HG03060 (cell line): Measurements from ENCODE around the gene CACNB2.
A peak's percentile ranks its signal among the peaks of the same experiment; 100 is the strongest.

Source experiments
- ATAC-seq: cut with Tn5 transposase; IDR thresholded peaks from one replicate; pipeline ENCODE4 v1.9.1; 2021; ENCODE audit warnings: low read depth, moderate number of reproducible peaks; ENCODE audit not compliant: unreplicated experiment

The CACNB2 gene

GRCh38 chr10:18376650-18377049 is 236.4 kb downstream of the CACNB2 start:
- no peak for ATAC-seq

DNA sequence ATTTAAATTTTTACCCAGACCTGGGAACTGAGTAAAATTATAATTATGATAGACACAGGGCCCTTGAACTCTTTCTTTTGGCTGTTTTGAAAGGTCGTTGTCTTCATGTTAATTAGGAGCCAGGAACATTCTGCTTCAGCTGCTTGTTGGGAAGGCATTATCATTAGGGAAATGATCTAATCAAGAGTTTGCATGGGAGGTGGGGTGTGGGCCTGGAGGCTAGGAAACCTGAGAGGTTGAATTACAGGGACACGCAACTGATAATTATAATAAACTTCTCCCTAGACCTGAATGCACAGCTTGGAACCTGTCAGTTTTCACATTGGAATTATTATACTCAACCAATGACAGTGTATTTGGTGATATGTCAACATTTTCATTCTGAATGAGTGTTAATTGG is 237.7 kb downstream of the CACNB2 start:
- no peak for ATAC-seq

DNA sequence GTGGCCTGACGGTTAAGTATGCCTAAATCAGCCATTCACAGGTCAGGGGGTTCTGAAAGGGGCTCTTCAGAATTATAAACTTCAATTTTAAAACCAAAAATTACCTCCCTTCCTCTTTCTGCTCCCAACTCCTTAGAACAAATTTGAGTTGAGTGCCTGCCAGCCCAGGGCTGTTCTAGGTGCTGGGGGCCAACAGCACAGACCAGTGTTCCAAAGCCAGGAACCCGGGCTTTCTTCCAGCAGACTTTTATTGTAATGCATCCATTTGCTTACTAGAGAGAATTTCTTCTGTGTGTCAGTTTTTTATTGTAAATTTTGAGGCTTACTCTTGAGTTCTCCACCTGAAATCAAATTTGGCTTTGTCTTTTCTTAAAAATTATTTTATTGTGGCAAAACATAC is 238.5 kb downstream of the CACNB2 start:
- ATAC-seq: no peak

GRCh38 chr10:18381679-18382078 is 241.5 kb downstream of the CACNB2 start:
- no peak for ATAC-seq

GRCh38 chr10:18397906-18398305 is 257.7 kb downstream of the CACNB2 start:
- no peak for ATAC-seq

DNA sequence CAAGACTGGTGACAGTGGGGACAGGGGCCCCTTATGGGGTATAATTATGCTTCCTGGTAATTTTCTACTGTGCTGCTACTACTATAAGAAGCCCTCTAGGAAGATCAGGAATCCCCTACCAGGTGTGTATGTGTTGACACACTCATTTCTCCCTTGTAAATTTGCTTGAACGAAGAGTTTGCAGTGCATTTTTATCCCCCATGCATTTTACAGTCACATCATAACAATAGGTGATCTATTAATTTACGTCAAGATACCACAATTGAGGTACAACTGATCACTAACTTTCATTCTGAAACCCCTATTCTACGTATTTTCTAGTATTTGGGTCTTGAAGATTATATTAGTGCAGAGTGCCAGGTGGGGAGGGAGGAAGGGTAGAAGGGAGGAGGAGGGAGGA is 258.9 kb downstream of the CACNB2 start:
- peak; percentile 65 for ATAC-seq

DNA sequence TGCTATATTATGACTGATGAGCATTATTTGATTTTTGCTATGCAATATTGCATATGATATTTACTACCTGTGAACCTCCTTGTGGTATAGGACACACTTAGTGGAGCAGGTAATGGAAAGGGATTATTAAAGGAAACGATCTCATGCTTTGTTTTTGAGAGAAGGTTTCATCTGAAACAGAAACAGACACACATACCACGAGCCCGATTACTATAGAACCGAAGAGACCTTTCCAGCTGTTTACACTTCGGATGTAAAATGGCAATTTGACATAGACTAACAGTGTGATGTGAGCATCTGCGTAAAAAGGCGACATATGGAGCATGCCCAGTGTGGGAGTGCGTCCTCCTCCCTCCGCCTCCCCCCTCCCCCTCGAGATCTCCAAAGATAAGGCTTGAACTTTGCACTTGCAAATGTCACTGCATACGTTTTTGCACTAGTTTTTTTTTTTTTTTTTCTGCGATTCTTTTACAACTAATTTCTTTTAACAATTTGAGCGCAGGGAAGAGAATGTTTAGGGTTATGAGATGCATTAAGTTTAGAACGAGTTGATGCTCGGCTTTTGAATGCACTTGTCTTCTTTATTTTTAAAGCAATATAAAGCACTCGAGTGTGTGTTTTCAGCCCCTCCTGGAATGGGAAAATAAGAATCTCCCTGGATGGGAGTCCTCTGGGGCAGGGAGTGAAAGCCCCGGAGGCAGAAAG is 260.1 kb downstream of the CACNB2 start:
- ATAC-seq: no peak

DNA sequence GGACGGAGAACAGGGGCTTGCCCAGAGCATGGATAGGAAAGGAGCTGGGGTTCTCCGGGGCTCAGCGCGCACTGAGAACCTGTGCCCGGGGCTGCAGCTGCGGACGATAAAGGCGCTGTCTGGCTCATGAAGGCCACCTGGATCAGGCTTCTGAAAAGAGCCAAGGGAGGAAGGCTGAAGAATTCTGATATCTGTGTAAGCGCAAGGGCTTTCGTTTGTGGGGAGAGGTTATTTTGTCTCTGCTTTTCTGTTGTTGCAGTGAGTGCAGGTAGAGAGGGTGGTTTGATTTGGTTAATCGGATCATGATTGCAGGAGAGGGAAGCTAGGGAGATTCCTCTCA is 260.7 kb downstream of the CACNB2 start:
- ATAC-seq: no peak

GRCh38 chr10:18401416-18402195 is 261.4 kb downstream of the CACNB2 start:
- no peak for ATAC-seq

GRCh38 chr10:18402853-18403252 is 262.6 kb downstream of the CACNB2 start:
- no peak for ATAC-seq

- ATAC-seq: no peak
These were observed 264.3 kb downstream of the CACNB2 start for GRCh38 chr10:18404530-18404929.

DNA sequence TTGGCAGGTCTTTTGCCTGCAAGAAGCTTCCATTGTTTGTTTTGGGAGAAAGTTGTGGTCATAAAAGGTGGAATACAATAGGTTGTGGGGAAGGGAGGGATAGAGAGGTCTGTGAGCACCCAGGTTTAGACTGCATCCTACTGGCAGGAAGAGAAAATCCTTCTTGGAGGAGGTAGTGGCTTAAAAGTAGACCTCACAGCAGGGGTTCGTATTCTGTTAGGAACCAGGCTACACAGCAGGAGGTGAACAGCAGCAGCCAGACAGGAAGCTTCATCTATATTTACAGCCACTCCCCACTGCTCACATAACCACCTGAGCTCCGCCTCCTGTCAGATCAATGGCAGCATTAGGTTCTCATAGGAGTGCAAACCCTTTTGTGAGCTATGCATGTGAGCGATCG is 265.9 kb downstream of the CACNB2 start:
- no peak for ATAC-seq

DNA sequence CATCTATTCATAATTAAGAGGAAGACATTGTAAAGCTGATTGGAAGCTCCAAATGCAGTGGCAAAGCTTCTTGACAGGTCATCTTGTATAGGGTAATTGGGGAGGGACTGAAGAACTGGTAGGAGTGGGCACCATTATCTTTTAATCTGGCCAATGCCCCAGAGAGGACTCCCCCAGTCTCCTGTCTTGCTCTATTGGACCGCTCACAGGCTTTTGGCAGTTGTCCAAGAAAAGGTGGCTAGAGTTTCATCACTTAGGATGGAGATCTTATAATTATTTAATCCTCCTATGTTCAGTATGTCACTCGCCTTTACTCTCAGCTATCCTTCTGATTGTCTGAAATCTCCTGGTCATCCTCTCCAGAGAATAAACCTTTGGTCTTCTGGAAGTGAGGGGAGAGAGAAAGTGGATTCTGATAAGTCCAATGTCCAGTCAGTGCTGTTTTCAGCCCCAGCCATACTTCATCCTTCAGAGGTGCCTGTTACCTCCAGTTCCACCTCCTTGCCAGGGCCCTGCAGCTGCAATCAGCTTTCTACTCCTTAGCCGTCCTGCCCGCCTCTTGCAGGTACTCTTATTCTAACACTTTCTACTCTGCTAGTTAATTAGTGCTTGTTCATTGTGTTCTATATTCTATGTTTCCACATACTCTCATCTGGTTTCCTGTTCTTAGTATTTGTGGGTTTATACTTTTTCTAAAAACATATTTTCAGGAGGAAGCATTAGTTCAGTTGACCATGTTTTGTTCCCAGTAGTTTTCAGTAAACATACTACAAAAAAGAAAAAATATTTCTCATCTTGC is 269.6 kb downstream of the CACNB2 start:
- ATAC-seq: no peak

- ATAC-seq: no peak
These were observed 273.8 kb downstream of the CACNB2 start for GRCh38 chr10:18414061-18414460.

GRCh38 chr10:18417950-18418527 is 277.8 kb downstream of the CACNB2 start:
- no peak for ATAC-seq

- ATAC-seq: peak; percentile 72
These were observed 278.5 kb downstream of the CACNB2 start for GRCh38 chr10:18418541-18419215.

GRCh38 chr10:18419945-18420344 is 279.7 kb downstream of the CACNB2 start:
- ATAC-seq: no peak

- ATAC-seq: no peak
These were observed 281.6 kb downstream of the CACNB2 start for GRCh38 chr10:18421726-18422293.

- no peak for ATAC-seq
These were observed 282.9 kb downstream of the CACNB2 start for GRCh38 chr10:18423058-18423637.

DNA sequence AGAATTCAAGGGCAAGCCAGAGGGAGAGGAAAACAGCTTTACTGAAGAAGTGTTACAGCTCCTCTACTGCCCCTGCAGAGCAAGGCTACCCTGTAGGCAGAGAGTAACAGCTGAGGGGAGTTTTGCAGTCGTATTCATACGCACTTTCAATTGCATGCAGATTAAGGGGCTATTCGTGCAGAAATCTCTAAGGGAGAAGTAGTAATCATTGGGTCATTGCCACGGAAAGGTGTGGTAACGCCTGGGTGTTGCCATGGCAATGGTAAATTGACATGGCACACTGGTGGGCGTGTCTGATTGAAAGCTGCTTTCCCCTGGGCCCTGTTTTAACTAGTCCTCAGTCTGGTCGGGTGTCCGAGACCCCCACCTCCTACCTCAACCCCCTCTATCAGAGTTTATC is 284.0 kb downstream of the CACNB2 start:
- no peak for ATAC-seq
